ENCODE results near the gene TDP2. TPM values are rescaled to one million over a fixed set of nuclear protein-coding genes. Genes with fewer than 3 reads are reported as not detected.

Gene TDP2
- total and polyA plus RNA-seq, 9 of the 15 experiments (the other 6 are each of a cell fraction or from before 2014, with no cell fraction given): 27.7 to 60.1 (median 31.8) TPM

DNA sequence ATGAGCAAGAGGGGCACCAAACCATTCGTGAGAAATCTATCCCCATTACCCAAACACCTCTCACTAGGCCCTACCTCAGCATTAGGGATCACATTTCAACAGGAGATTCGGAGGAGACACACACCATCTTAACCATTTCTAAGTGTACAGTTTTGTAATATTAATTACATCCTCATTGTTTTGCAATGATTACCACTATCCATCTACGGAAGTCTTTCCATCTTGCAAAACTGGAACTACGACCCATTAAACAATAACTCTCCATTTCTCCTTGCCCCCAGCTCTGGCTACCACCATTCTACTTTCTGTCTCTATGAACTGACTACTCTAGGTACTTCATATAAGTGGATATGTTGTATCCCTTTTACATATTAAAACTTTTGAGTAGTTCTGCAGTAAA lies 20.2 kb upstream of the TDP2 start:
- in situ Hi-C loops (cut with MboI): no loop called here
- peaks cover 3% of the 10 kb centered on the region; the same call in 1 of the 3 replicates for H3K36me3 ChIP-seq (ENCODE audit: control insufficient read depth, insufficient read depth, low read length)
- H4K20me1 ChIP-seq (replicated peaks; ENCODE audit: control insufficient read depth, insufficient read depth, low read length): no peaks in the 10 kb centered on the region
- H3K4me3 ChIP-seq: no peak overlapping the region
- no peaks in the 10 kb centered on the region for H3K27me3 ChIP-seq (ENCODE audit: control insufficient read depth in 2 of 2, insufficient read depth in 2 of 2, low read length in 2 of 2)
- peaks cover 4 to 7% of the 10 kb centered on the region in 2 experiments; a peak in 3 of 5 replicates for H3K4me1 ChIP-seq (replicated peaks in 1 of 2; ENCODE audit: control insufficient read depth in 2 of 2, insufficient read depth in 2 of 2, low read length in 2 of 2)
- FAIRE-seq (no peak), DNase-seq (ENCODE audit: extremely low read depth in 1 of 4, low spot score in 3 of 4) (no peak), ATAC-seq (no peak)
- H3K4me2 ChIP-seq (ENCODE audit: insufficient read depth, low read length): no peak overlapping the region
- no peak overlapping the region for H3K27ac ChIP-seq (ENCODE audit: extremely low read depth, low read depth, low read length)
- H3K9me1 ChIP-seq (ENCODE audit: control insufficient read depth, insufficient read depth, low read length): no peaks in the 10 kb centered on the region
- 85% methylated on average over 4 of the region's 4 CpGs for WGBS (ENCODE audit: insufficient coverage, low coverage, missing lambda C conversion rate)
- ChIA-PET POLR2A (interaction anchor here (0.7 kb wide), 1 partner anchor 448 kb away, joined by 3 read pairs; no protein-coding TSS in a partner anchor), CTCF (ENCODE audit: low intra/inter-chr PET ratio) (no interaction called here)
- intact Hi-C loops (cut with micrococcal nuclease): no loop called here
- H2AFZ ChIP-seq (ENCODE audit: low read depth, low read length): no peak overlapping the region
- no peak for TF ChIP-seq LARP7 (IDR thresholded peaks at IDR 0.05)
- no peak for TF ChIP-seq MCM3 (IDR thresholded peaks at IDR 0.05)
- TF ChIP-seq, protein P1, sequence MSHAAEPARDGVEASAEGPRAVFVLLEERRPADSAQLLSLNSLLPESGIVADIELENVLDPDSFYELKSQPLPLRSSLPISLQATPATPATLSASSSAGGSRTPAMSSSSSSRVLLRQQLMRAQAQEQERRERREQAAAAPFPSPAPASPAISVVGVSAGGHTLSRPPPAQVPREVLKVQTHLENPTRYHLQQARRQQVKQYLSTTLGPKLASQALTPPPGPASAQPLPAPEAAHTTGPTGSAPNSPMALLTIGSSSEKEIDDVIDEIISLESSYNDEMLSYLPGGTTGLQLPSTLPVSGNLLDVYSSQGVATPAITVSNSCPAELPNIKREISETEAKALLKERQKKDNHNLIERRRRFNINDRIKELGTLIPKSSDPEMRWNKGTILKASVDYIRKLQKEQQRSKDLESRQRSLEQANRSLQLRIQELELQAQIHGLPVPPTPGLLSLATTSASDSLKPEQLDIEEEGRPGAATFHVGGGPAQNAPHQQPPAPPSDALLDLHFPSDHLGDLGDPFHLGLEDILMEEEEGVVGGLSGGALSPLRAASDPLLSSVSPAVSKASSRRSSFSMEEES (CRISPR knock-in tag; IDR thresholded peaks at IDR 0.05): no peak
- TF ChIP-seq PRMT5 (CRISPR knock-in tag; IDR thresholded peaks at IDR 0.05): no peak
- H3K9me3 ChIP-seq (replicated peaks; ENCODE audit: control insufficient read depth, insufficient read depth, low read depth, low read length): no peaks in the 10 kb centered on the region
- BruUV-seq (replicated peaks): no TSS peak
- H3K79me2 ChIP-seq (ENCODE audit: control insufficient read depth, insufficient read depth, low read length): peaks cover 3% of the 10 kb centered on the region; the same call in 1 of the 3 replicates
- no peak overlapping the region for H3K9ac ChIP-seq (ENCODE audit: insufficient read depth in 1 of 2, low read depth in 2 of 2, low read length in 2 of 2)

DNA sequence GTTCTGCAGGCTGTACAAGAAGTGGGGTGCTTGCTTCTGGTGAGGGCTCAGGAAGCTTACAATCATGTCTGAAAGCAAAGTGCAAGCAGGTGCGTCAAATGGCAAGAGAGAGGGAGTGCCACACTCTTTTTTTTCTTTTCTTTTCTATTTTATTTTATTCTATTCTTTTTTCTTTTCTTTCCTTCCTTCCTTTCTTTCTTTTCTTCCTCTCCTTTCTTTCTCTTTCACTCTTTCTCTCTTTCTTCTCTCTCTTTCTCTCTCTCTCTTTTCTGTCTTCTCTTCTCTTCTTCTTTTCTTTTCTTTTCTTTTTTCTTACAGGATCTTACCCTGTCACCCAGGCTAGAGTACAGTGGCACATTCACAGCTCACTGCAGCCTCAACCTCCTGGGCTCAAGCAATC lies 19.7 kb upstream of the TDP2 start:
- Histone ChIP-seq H4K20me1 (replicated peaks; ENCODE audit: control insufficient read depth, insufficient read depth, low read length) (no peaks in the 10 kb centered on the region), H3K79me2 (ENCODE audit: control insufficient read depth, insufficient read depth, low read length) (peaks cover 3% of the 10 kb centered on the region; the same call in 1 of the 3 replicates), H3K27me3 (ENCODE audit: control insufficient read depth in 2 of 2, insufficient read depth in 2 of 2, low read length in 2 of 2) (no peaks in the 10 kb centered on the region), H3K9me3 (replicated peaks; ENCODE audit: control insufficient read depth, insufficient read depth, low read depth, low read length) (no peaks in the 10 kb centered on the region), H3K36me3 (ENCODE audit: control insufficient read depth, insufficient read depth, low read length) (peaks cover 3% of the 10 kb centered on the region; the same call in 1 of the 3 replicates), H3K4me3 (no peak overlapping the region), H3K4me1 (replicated peaks in 1 of 2; ENCODE audit: control insufficient read depth in 2 of 2, insufficient read depth in 2 of 2, low read length in 2 of 2) (peaks cover 4 to 7% of the 10 kb centered on the region in 2 experiments; a peak in 3 of 5 replicates), H3K27ac (ENCODE audit: extremely low read depth, low read depth, low read length) (no peak overlapping the region), H2AFZ (ENCODE audit: low read depth, low read length) (no peak overlapping the region), H3K9ac (ENCODE audit: insufficient read depth in 1 of 2, low read depth in 2 of 2, low read length in 2 of 2) (no peak overlapping the region), H3K9me1 (ENCODE audit: control insufficient read depth, insufficient read depth, low read length) (no peaks in the 10 kb centered on the region), H3K4me2 (ENCODE audit: insufficient read depth, low read length) (no peak overlapping the region)
- TF ChIP-seq, protein P2, sequence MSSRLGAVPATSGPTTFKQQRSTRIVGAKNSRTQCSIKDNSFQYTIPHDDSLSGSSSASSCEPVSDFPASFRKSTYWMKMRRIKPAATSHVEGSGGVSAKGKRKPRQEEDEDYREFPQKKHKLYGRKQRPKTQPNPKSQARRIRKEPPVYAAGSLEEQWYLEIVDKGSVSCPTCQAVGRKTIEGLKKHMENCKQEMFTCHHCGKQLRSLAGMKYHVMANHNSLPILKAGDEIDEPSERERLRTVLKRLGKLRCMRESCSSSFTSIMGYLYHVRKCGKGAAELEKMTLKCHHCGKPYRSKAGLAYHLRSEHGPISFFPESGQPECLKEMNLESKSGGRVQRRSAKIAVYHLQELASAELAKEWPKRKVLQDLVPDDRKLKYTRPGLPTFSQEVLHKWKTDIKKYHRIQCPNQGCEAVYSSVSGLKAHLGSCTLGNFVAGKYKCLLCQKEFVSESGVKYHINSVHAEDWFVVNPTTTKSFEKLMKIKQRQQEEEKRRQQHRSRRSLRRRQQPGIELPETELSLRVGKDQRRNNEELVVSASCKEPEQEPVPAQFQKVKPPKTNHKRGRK (tag; IDR thresholded peaks at IDR 0.05): peak; percentile 88
- TF ChIP-seq CTBP1 (IDR thresholded peaks at IDR 0.05; ENCODE audit: borderline replicate concordance): no peak
- POLR2A ChIA-PET: no interaction called here
- BruUV-seq (replicated peaks): no TSS peak
- CTCF ChIA-PET (ENCODE audit: low intra/inter-chr PET ratio): no interaction called here
- 80% methylated on average over 1 of the region's 1 CpG for WGBS (ENCODE audit: insufficient coverage, low coverage, missing lambda C conversion rate)
- DNase-seq (ENCODE audit: extremely low read depth in 1 of 4, low spot score in 3 of 4) (no peak), ATAC-seq (no peak), FAIRE-seq (no peak)
- intact Hi-C loops (cut with micrococcal nuclease): no loop called here
- in situ Hi-C loops (cut with MboI): no loop called here
